GM12892 (cell line): ENCODE data around the gene RPS6KC1.

ENCODE experiments used
- POLR2A ChIP-seq: IDR thresholded peaks from 2 replicates; pipeline ENCODE4 v1.6.1; 2011; ENCODE audit warnings: low read depth, low read length, control low read depth
- POLR2AphosphoS5 ChIP-seq: IDR thresholded peaks from 2 replicates; pipeline ENCODE4 v1.6.1; 2011; ENCODE audit warnings: low read depth, low read length, control low read depth
- TAF1 ChIP-seq: IDR thresholded peaks from 2 replicates; pipeline ENCODE4 v1.6.1; 2011; ENCODE audit warnings: low read depth, mild to moderate bottlenecking, control low read depth, low read length, borderline replicate concordance

- TF ChIP-seq POLR2AphosphoS5: no peak
- no peak for TF ChIP-seq POLR2A
- no peak for TF ChIP-seq TAF1
Measured at GRCh38 chr1:213303286-213303685, 252.2 kb downstream of the RPS6KC1 start.
